ENCODE data around the gene EMC6.

DNA sequence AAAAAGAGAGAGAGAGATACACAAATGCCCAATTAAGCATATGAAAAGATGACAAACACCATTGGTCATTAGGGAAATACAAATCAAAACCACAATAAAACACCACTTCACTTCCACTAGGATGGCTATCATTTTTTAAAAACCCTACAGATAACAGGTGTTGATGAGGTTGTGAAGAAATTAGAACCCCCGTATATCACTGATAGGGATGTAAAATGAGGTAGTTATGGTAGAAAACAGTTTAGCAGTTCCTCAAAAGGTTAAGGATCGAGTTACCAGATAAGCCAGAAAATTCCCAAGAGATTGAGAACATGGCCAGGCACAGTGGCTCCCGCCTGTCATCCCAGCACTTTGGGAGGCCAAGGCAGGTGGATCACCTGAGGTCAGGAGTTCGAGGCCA is 24.5 kb downstream of the EMC6 start:
- TF ChIP-seq, protein P1, sequence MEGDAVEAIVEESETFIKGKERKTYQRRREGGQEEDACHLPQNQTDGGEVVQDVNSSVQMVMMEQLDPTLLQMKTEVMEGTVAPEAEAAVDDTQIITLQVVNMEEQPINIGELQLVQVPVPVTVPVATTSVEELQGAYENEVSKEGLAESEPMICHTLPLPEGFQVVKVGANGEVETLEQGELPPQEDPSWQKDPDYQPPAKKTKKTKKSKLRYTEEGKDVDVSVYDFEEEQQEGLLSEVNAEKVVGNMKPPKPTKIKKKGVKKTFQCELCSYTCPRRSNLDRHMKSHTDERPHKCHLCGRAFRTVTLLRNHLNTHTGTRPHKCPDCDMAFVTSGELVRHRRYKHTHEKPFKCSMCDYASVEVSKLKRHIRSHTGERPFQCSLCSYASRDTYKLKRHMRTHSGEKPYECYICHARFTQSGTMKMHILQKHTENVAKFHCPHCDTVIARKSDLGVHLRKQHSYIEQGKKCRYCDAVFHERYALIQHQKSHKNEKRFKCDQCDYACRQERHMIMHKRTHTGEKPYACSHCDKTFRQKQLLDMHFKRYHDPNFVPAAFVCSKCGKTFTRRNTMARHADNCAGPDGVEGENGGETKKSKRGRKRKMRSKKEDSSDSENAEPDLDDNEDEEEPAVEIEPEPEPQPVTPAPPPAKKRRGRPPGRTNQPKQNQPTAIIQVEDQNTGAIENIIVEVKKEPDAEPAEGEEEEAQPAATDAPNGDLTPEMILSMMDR (IDR thresholded peaks at IDR 0.05), result no peak
- no peak for TF ChIP-seq EP300 (IDR thresholded peaks at IDR 0.05)

Measured in esophagus muscularis mucosa (tissue), 3 donors.